Ectodermal cell (in vitro differentiated cells): ENCODE data around the gene MTFP1.
"Not testable (repeated sequence)": the region's sequence is repeated elsewhere in the genome, so short reads cannot be mapped to it uniquely, and the experiment has no call there.

Experiments used
- H3K27ac ChIP-seq: 2 replicates; pipeline ENCODE4 v1.7.0; 2013; ENCODE audit warnings: mild to moderate bottlenecking, low read depth, low read length; ENCODE audit not compliant: insufficient read depth, poor library complexity, severe bottlenecking
- H3K27me3 ChIP-seq: 2 replicates; pipeline ENCODE4 v1.7.0; 2013; ENCODE audit warnings: mild to moderate bottlenecking, low read length; ENCODE audit not compliant: insufficient read depth, control insufficient read depth, poor library complexity, severe bottlenecking
- H3K36me3 ChIP-seq: one replicate; pipeline ENCODE4 v1.7.0; 2013; ENCODE audit warnings: low read length; ENCODE audit not compliant: control insufficient read depth, insufficient read depth
- H3K4me1 ChIP-seq: one replicate; pipeline ENCODE4 v1.7.0; 2013; ENCODE audit warnings: low read length; ENCODE audit not compliant: control insufficient read depth, insufficient read depth
- H3K4me3 ChIP-seq: 2 replicates; pipeline ENCODE4 v1.7.0; 2013; ENCODE audit warnings: low read depth, low read length, control low read depth; ENCODE audit not compliant: insufficient read depth
- H3K9me3 ChIP-seq: 2 replicates; pipeline ENCODE4 v1.7.0; 2013; ENCODE audit warnings: mild to moderate bottlenecking, low read length, moderate library complexity; ENCODE audit not compliant: control insufficient read depth
- WGBS, 2 experiments: methylation state at CpG; one replicate each; pipeline ENCODE4 v1.1.7; 2013; ENCODE audit warnings: missing lambda C conversion rate in 2 of 2; 5-methylcytosine and 5-hydroxymethylcytosine counted together

MTFP1 gene

DNA sequence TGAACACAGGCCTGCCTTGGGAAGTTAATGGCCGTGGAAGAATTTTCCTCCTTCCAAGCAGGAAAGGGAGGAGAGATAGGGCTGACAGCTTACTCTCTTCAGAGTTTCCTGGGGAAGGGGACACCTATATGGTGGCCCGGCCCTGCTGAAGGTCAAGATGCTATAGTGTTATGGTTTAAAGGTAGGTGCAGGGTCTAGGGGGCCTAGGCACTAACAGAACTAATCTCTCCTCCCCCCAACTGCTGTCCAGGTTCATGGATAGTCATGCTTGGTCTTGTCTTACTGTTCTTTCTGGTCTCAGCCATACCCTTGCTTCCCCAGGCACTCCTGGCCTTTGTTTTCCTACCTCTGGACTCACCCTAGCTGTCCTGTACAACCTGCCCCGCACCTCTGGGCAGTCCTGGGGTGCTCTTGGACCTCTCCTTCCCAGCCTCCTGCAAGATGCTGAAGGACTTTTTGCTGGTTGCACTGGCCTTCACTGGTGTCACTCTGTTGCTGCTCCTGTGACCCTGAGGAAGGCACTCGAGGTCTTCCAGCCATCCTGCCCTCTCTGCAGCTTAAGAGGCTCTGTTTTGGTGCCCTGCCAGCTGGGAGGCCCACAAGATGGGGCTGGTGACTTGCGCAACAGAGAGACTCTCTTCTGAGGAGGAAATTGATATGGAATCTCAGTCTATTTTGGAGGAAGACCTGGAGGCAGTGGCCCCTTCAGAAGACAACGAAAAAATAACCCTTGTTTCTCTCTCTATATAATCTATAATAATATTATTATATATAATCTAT, 28.4 kb downstream of the MTFP1 start:
- Histone ChIP-seq H3K4me1 (no peaks in the 10 kb centered on the region), H3K36me3 (no peaks in the 10 kb centered on the region), H3K27me3 (no peaks in the 10 kb centered on the region), H3K4me3 (no peak overlapping the region), H3K9me3 (no peaks in the 10 kb centered on the region), H3K27ac (no peak overlapping the region)
- WGBS, 2 experiments: 84 to 89% methylated on average over 5 of the region's 6 CpGs

DNA sequence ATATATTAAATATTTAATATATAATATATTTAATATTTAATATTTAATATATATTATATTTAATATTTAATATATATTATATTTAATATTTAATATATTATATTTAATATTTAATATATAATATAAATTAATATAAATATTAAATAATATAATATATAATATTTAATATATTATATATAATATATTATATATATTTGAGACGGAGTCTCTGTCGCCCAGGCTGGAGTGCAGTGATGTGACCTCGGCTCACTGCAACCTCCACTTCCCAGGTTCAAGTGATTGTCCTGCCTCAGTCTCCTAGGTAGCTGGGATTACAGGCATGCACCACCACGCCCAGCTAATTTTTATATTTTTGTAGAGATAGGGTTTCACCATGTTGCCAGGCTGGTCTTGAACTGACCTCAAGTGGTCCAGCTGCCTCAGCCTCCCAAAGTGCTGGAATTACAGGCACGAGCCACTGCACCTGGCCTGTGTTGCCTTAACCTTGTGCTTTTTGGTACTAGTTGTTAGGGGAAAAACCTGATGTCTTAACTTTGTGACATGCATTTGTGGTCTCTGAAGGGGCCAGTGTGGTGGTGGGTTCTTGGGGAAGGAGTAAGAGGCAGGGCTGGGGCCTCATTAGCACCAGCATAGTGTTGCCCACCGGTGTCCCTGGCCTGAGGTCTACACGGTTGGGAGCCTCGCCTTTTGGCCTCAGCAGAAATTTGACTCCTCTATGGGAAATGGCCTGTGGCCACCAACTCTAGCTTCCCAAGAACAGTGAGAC, 29.7 kb downstream of the MTFP1 start:
- H3K4me1 ChIP-seq: no peaks in the 10 kb centered on the region
- no peaks in the 10 kb centered on the region for H3K27me3 ChIP-seq
- 93 to 94% methylated on average over 8 of the region's 8 CpGs for WGBS, 2 experiments
- H3K36me3 ChIP-seq: no peaks in the 10 kb centered on the region
- no peaks in the 10 kb centered on the region for H3K9me3 ChIP-seq
- no peak overlapping the region for H3K27ac ChIP-seq
- H3K4me3 ChIP-seq: no peak overlapping the region

GRCh38 chr22:30457981-30458380, 32.4 kb downstream of the MTFP1 start:
- WGBS, 2 experiments: 81 to 83% methylated on average over 8 of the region's 8 CpGs
- Histone ChIP-seq H3K4me3 (no peak overlapping the region), H3K27ac (no peak overlapping the region), H3K27me3 (no peaks in the 10 kb centered on the region), H3K4me1 (no peaks in the 10 kb centered on the region), H3K9me3 (no peaks in the 10 kb centered on the region), H3K36me3 (no peaks in the 10 kb centered on the region)

DNA sequence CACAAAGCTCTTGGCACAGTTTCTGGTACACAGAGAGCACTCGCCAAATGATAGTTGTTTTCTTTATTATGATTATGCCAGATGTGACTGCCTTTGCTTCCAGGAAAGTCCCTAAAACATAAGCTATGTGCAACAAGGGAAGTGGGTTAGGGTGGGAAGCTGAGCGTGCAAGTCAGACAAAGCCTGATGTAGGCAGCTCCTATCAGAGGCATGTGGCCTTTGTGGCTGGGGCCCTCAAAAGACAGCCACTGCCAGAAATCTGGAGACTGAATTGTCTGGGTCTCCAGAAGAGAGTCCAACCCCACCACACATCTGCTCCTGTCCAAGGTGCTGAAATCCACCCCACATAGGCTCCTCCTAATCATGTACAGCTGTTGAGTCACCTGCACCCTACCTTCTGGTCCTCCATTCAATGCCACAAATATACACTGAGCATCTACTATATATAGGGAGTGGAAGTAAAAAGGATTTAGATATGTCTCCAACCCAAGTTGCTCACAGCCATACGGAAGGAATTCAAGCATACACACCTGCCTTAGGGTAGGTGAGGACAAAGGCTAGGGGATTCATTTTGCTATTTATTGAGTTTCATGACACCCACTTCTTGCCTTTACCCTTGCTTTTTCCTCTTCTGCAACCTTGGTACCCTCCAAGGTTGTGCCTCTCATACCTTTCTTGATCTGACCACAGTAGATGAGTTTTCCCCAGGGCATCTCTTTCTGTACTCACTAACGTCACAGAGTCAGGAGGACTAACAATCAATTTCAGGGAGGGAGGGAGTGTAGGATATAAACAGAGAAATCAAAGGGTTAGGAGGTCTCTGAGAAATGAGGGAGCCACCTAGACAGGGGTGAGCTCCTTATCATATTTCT, 33.8 kb downstream of the MTFP1 start:
- H3K36me3 ChIP-seq: no peaks in the 10 kb centered on the region
- no peaks in the 10 kb centered on the region for H3K9me3 ChIP-seq
- WGBS, 2 experiments: 73 to 79% methylated on average over 4 of the region's 4 CpGs
- no peak overlapping the region for H3K27ac ChIP-seq
- H3K27me3 ChIP-seq: no peaks in the 10 kb centered on the region
- H3K4me3 ChIP-seq: no peak overlapping the region
- no peaks in the 10 kb centered on the region for H3K4me1 ChIP-seq

DNA sequence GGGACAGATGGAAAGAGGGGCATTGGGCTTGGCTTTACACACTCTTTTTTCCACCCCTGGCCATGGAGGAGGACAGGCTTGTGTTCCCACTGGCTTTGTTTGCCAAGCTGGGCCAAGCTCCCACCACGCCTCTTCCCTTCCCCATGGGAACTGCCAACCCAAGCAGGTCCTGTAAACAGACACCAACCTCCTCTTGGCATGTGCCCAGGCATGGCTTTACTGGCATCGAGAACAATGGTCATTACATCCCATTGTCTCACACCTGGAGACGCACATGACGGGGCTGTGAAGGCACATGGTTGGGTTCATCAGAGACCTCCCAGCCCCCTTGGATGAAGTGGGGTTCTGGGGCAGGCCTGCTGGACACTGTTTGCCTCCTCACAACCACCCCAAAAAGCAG, 34.6 kb downstream of the MTFP1 start:
- Histone ChIP-seq H3K27ac (no peak overlapping the region), H3K27me3 (no peaks in the 10 kb centered on the region), H3K4me1 (no peaks in the 10 kb centered on the region), H3K4me3 (no peak overlapping the region), H3K9me3 (no peaks in the 10 kb centered on the region), H3K36me3 (no peaks in the 10 kb centered on the region)
- WGBS, 2 experiments: 85 to 88% methylated on average over 4 of the region's 4 CpGs

- H3K27me3 ChIP-seq, H3K4me3 ChIP-seq, H3K4me1 ChIP-seq, H3K36me3 ChIP-seq, H3K9me3 ChIP-seq, H3K27ac ChIP-seq: not testable (repeated sequence)
- WGBS, 2 experiments: 79 to 90% methylated on average over 6 of the region's 6 CpGs
Measured at GRCh38 chr22:30460555-30460954, 35.0 kb downstream of the MTFP1 start.

DNA sequence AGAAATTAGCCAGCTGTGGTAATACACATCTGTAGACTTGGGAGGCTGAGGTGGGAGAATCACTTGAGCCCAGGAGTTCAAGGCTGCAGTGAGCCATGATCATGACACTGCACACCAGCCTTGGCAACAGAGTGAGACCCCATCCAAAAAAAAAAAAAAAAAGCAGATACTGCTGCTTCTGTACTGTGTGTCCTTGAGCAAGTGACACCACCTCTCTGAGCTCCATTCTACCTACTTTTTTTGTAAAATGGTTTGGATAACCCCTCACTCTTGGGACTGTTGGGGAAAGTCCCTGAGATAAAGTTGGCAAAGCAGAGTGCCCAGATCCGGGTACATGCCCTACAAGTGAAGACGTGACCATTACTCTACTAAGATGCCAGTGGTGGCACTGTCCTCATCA, 43.6 kb downstream of the MTFP1 start:
- H3K27ac ChIP-seq: no peak overlapping the region

GRCh38 chr22:30470655-30471054, 45.1 kb downstream of the MTFP1 start:
- Histone ChIP-seq H3K27me3 (peaks cover 3% of the 10 kb centered on the region), H3K4me3 (no peak overlapping the region)
- 81 to 83% methylated on average over 2 of the region's 2 CpGs for WGBS, 2 experiments

More for the DNA sequence above, 43.6 kb downstream of the MTFP1 start:
- H3K36me3 ChIP-seq: no peaks in the 10 kb centered on the region
- H3K4me1 ChIP-seq: no peaks in the 10 kb centered on the region
- no peaks in the 10 kb centered on the region for H3K9me3 ChIP-seq
- H3K4me3 ChIP-seq: no peak overlapping the region
- WGBS, 2 experiments: 40 to 45% methylated on average over 2 of the region's 2 CpGs
- H3K27me3 ChIP-seq: peaks cover 3% of the 10 kb centered on the region

GRCh38 chr22:30471616-30472318, 46.2 kb downstream of the MTFP1 start, which contains the start of gene SEC14L3:
TSS of gene SEC14L3 (minus strand) at chr22:30472017. CDS start at chr22:30471958, 59 bp downstream.
- H3K36me3 ChIP-seq: no peaks in the 10 kb centered on the region
- WGBS, 2 experiments: 82 to 84% methylated on average over 13 of the region's 13 CpGs
- H3K4me1 ChIP-seq: no peaks in the 10 kb centered on the region
- H3K9me3 ChIP-seq: no peaks in the 10 kb centered on the region
- no peak within 1 kb of the TSS for H3K27ac ChIP-seq
- no peaks in the 10 kb centered on the region for H3K27me3 ChIP-seq
- no peak within 1 kb of the TSS for H3K4me3 ChIP-seq

More at GRCh38 chr22:30470655-30471054, 45.1 kb downstream of the MTFP1 start:
- Histone ChIP-seq H3K36me3 (no peaks in the 10 kb centered on the region), H3K9me3 (no peaks in the 10 kb centered on the region), H3K4me1 (no peaks in the 10 kb centered on the region), H3K27ac (no peak overlapping the region)
